Omental fat pad (tissue), 4 donors: ENCODE data around the gene MYO15A. TPM values are rescaled to one million over a fixed set of nuclear protein-coding genes. Genes with fewer than 3 reads are reported as not detected.

Source experiments
- ATAC-seq: fragments of 150-250 bp; one replicate; pipeline ENCODE4 v1.9.1; 2016; ENCODE audit warnings: mild to moderate bottlenecking, moderate library complexity; ENCODE audit not compliant: low FRiP score
- DNase-seq: peaks from one replicate; pipeline ENCODE4 v3.0.0-alpha.2; 2019; ENCODE audit warnings: low spot score
- CTCF ChIP-seq, 3 donors: fragments of 450-650 bp; IDR thresholded peaks; one replicate each; pipeline ENCODE4 v1.5.1; 2016 to 2017; ENCODE audit warnings: antibody characterized with exemption in 3 of 3, mild to moderate bottlenecking in 3 of 3, moderate library complexity in 2 of 3
- total RNA-seq, 4 donors: library from RNA; depleted of rRNA; stranded (reverse); fragments of >200 nt; gene quantifications; one replicate each; pipeline ENCODE4 v1.1.0, GENCODE V29; 2016

The MYO15A gene
- total RNA-seq, 4 donors from 2014 or later: 0.31 to 3.9 (median 2.0) TPM

- TF ChIP-seq CTCF (IDR thresholded peaks at IDR 0.05): no peak
- DNase-seq: no peak
- ATAC-seq: no peak
These were observed 37.7 kb upstream of the MYO15A start for GRCh38 chr17:18070861-18071340.

GRCh38 chr17:18071751-18072150 is 36.8 kb upstream of the MYO15A start:
- DNase-seq (no peak), ATAC-seq (no peak)
- TF ChIP-seq CTCF (IDR thresholded peaks at IDR 0.05): no peak

GRCh38 chr17:18074566-18075272 is 33.8 kb upstream of the MYO15A start:
- DNase-seq (no peak), ATAC-seq (no peak)
- TF ChIP-seq CTCF (IDR thresholded peaks at IDR 0.05): no peak

- ATAC-seq (no peak), DNase-seq (no peak)
- no peak for TF ChIP-seq CTCF (IDR thresholded peaks at IDR 0.05)
These were observed 31.6 kb upstream of the MYO15A start for GRCh38 chr17:18076936-18077335.

- no peak for ATAC-seq
- no peak for DNase-seq
- no peak for TF ChIP-seq CTCF (IDR thresholded peaks at IDR 0.05)
These were observed 29.0 kb upstream of the MYO15A start for GRCh38 chr17:18079543-18079942.

GRCh38 chr17:18084256-18084655 is 24.3 kb upstream of the MYO15A start:
- DNase-seq (no peak), ATAC-seq (no peak)
- no peak for TF ChIP-seq CTCF (IDR thresholded peaks at IDR 0.05)
